GM19468 (cell line): ENCODE data around the gene ZNF280B.
A peak's percentile ranks its signal among the peaks of the same experiment; 100 is the strongest.

Experiments
- ATAC-seq: cut with Tn5 transposase; IDR thresholded peaks from one replicate; pipeline ENCODE4 v1.9.1; 2021; ENCODE audit warnings: mild to moderate bottlenecking, moderate library complexity, moderate number of reproducible peaks; ENCODE audit not compliant: unreplicated experiment; ENCODE audit errors: extremely low read depth

ZNF280B gene, protein sequence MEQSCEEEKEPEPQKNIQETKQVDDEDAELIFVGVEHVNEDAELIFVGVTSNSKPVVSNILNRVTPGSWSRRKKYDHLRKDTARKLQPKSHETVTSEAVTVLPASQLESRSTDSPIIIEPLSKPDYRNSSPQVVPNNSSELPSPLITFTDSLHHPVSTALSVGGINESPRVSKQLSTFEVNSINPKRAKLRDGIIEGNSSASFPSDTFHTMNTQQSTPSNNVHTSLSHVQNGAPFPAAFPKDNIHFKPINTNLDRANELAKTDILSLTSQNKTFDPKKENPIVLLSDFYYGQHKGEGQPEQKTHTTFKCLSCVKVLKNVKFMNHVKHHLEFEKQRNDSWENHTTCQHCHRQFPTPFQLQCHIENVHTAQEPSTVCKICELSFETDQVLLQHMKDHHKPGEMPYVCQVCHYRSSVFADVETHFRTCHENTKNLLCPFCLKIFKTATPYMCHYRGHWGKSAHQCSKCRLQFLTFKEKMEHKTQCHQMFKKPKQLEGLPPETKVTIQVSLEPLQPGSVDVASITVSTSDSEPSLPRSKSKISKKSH

DNA sequence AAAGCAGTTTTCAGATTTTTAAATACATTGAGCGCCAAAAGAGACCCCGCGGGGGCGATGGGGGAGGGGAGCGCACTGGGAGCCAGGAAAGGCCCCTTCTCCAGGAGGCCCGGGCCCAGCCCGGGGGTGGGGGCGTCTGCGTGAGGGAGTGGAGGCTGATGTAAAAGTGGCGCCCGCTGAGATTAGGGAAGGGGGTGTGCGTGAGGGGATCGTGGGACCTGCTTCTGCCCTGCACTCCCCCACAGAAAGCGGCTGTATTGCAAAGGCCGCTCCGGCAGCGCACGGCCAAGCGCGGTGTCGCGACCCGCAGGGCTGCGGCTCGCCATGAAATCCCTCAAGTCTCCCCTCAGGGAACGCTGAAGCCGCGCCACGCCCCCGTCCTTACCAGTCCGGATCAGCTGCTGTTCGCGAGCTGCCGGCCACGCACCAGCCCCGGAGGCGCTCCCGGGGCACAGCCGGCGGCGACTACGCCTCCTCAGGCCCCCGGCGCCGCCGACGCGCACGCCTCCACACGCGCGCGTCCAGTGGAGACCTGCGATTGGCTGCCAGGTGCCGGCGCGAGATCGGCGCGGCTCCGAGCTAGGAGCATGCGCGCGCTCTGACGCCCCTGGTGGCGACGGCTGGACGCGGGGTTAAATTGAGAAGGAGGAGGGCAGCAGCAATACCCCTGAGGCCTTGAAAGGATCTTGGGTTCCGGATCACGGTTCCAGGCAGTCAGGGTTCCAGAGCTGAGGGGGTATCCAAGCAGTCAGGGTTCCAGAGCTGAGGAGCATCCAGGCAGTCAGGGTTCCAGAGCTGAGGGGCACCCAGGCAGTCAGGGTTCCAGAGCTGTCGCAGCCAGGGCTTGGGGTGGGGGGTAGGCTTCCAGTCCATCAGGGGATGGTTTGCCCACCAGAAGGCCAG, at the start of gene ZNF280B:
Gene ZNF280B (minus strand): TSS at position 469 of the 903 bp plus-strand sequence. CDS start 19,344 bp downstream, outside the sequence.
- ATAC-seq, result peak; percentile 48

DNA sequence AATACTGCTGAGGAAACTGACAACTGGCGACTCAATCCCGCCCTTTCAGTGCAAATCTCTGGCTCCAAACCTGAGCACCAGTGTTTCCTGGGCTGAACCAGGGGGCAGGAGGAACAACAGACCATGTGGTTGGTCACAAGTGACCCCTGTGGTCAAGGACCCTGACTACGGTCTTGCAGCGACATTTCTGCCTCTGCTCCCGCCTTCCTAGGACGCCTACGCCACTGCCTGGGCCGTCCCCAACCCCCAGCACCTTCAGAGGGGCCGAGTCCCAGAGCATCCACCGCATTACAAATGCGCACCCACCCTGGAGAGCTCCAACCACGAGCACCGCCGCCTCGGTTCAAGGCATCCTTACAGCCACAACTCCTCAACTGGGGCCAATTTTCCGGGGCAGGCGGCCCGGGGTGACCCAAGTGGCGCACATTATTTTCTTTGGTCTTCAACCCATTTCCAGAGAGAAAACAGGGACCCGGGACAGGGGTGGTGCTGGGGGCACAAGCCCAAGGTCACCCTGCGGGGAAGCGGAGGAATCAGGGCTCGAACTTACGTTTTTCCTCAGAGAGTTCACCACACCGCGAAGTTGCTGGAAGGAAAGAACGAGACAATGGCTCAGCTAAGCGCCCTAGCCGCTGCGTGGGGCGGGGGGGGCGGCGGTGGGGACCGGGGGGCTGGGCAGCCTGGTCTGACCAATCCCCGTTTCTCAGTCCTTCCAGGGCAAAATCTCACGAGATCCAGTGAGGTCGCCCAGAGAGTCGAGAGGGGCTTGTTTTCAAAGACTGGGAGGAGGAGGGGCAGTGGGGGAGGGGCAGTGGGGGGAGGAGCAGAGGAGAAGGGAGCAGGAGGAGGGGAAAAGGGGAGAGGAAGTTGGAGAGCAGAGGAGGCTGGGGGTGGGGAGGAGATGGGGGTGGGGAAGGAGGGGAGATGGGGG, 48.7 kb upstream of the ZNF280B start:
- no peak for ATAC-seq

DNA sequence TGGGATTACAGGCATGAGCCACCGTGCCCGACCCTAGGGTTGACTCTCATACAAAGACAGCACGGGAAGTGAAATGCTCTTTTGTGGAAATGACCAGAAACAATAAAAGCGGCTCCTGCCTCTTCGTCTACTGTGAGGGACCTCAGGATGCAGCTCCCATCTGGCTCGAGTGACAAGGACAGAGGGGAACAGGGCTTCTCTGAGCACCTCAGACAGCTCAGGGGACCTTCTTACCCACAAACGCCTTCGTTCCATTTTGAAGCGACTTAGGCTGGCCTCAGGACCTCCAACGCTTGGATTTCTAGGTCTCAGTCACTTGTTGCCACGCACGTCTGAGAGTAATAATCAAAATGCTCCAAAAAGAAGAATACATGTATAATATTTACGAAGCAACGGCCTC, 48.0 kb upstream of the ZNF280B start:
- ATAC-seq, result no peak

DNA sequence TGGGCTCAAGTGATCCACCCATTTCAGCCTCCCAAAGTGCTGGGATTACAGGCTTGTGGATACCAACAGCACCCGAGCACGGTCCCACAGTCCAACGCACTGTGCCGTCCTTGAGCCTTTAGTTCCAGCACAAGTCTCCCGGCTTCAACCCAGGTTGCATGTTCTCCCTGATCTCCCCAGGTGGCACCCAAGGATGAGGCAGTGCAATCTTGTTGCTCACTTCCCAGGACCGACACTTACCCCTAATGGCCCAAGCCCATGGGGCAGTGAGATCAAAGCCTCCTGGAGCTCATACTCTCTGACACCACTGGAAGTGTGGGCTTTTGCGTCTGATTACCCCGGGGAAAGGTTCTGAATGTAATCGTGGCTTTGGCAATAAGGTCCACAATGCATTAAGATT, 47.1 kb upstream of the ZNF280B start:
- no peak for ATAC-seq

DNA sequence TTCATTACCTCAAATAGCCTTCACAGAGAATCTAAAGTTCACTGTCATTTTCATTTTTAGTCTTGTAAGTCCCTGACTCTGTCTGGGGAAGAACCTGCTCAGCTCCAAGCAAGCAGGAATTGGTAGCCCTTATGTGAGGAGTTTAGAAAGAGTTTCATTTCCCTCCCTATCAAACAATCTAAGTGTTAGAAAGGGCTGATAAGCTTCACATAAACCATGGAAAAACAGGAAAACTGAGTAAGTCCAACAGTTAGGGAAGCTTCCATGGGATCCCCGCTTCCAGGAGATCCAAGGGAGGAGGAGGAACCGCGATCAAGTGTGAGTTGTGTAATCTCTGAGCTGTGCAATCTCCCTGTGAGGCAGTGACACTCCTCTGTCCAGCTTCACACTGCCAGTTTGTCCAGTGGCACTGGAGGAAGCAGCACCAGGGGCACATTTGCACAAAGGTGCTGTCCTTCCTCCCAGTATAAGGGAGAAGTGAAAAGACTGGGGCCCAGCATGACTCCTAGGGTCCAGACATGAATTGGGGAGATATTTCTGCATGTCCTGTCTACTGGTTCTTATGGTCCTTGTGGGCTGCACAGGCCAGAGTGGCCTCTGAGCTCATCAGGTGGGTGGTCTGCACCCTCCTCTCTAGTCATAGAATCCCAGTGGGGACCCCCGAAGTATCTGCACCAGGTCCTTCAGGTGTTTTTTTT, 46.2 kb upstream of the ZNF280B start:
- no peak for ATAC-seq

DNA sequence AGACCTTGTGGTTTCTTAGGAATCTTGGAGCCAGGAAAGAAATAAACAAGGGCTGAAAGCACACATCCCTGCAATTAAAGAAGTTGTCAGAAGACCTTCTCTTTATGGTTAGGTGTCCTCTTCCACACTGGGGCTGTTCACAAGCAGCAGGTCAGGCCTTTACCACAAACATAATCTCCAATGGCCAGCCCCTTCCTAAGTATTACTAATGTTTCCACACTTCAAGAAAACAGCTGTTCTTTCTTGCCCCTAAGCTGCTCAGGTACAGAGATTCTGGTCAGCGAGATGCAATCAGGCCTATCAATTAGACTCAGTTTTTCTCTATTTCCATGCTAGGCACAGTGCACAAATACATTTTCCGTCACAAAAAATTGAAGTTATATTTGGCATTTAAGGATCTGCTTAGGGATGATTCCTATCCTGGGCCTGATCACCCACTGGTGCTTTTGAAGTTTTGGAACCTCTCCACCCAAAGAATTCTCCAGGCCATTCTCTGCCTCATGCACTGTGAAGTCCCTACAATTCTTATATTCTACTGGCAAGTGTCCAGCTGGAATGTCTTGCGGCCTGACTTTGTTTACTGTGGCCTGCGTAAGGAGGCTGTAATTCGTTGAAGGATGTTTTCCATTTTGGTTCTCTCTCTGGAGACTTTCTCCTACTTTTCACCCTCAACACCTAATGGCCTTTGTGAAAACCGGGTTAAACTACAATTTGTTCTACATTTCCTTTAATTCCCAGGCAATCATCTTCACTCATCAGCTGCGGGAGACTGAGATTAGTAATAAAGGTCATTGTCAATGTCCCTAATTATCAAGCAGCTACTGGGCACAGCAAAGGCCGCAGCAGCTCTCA, 45.4 kb upstream of the ZNF280B start:
- no peak for ATAC-seq

DNA sequence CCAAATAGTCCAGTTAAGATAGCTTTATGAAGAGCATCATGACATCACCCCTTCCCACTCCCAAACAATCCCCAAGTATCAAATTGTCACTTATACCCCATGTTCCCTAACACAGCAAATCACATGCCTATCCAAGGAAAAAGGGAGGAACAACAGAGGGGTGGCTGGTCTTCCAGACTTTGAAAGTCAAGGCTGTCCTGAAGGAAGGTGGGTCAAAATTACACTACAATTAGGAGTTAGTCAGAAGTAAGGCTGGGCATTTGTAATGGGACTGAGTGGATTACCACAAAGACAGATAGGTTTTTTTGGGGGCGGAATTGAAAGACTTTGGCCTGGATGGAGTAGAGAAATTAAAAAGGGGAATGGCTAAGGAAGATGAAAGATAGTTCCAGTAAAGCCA, 44.6 kb upstream of the ZNF280B start:
- ATAC-seq, result no peak

DNA sequence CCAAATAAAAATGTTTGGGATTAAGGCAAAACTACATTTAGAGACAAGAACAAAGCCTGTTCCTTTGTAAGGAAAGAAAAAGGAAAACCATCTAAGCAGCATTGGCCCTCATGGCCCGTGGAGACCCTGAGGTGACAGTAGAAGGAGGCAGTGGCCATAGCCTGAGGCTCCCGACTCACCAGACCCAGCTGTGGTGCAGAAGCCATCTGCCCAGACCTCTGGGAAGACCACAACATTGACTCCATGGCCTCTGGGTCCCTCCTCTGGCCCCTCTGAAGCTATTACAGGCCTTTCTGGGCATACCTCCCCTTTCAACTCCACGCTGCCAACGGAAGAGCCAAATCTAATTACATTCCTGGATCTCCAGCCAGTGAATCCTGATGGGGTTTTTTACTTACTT, 44.1 kb upstream of the ZNF280B start:
- ATAC-seq, result no peak

DNA sequence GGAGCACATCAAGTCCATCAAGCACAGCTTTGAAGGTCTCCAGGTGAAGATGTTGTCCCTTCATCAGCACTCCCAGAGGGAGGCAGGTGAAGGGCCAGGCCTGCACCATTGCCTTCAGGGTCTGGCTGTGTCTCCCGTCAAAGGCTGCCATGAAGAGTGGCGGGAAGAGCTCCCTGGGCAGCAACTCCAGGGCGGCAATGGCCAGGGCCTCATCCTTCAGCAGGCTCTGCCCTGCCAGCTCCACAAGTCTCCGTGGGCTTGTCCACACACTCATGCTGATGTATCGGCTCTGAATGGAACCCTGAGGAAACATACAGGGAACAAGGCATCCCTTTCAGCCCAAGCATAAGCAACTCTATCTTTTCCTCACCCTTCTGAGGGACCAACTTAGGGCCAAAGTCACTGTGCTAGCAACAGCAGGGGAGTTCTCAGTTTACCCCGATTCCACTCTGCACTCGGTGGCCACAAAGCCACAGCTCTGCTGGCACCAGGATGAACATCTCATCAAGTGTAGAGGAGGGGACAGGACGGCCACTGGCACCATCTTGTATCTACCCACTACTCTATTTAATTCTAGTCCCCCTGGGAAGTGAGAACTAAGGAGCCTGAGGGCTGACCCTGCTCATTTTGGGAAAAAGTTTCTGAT, 42.4 kb upstream of the ZNF280B start:
- no peak for ATAC-seq

DNA sequence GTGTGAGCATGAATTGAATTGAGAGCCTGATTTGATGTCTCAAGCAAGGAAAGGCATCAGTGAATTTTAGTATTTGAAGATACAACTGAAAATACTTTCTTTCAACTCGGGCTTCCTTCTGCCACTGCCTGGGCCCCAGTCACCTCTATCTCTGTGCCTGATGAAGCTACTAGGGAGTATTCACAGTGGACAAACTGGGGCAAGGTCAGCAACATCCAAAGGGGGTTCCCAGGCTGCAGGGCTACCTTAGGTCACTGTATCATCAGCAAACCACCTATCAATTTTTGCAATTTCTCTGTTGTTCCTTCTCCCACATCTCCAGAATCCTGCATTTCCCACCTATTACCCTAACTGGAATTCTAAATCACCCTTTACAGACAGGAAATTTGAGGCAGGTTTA, 40.4 kb upstream of the ZNF280B start:
- no peak for ATAC-seq

DNA sequence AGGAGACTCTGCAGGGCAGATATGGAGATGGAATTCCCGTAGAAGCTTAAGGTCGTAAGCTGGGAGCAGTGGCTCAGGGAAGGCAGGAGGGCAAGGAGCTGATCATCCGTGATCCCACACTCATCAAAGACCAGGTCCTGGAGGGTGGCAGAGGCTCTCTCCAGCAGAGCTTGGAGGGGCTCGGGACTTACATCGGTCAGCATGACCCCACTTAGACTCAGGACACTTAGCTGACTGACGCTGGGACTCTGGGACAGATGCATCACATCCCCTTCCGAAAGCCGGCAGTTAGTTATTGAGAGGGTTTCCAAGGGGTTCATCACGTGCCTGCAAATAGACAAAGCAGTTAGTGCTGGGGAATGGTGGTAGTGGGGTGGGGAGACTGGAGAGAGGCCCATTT, 39.8 kb upstream of the ZNF280B start:
- no peak for ATAC-seq

DNA sequence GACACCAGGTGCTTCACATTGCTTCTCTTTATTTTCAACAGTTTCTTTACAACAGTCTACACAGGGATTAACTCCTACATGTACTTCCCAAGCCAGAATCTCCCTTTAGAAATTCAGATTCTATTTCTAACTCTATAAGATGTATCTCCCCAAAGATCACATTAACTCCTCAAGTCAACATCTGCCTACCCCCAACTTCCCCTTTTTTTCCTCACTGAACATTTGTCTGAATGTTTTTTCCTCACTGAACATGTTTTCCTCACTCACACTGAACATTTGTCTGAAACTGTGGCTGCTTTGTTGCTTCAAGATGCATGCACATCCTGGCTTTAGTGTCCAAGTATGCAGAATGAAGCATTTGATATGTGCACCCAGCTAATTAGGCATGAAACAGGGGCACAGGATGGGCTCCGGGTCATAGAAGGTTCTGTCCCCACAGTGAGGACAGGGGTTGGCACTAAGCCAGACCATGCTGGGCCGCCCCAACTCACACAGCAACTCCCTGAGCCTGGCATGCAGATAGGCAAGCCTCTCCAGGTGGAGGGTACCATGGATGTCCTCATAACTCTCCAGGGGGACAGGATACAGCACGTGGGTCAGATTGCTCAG, 39.3 kb upstream of the ZNF280B start:
- ATAC-seq, result no peak

DNA sequence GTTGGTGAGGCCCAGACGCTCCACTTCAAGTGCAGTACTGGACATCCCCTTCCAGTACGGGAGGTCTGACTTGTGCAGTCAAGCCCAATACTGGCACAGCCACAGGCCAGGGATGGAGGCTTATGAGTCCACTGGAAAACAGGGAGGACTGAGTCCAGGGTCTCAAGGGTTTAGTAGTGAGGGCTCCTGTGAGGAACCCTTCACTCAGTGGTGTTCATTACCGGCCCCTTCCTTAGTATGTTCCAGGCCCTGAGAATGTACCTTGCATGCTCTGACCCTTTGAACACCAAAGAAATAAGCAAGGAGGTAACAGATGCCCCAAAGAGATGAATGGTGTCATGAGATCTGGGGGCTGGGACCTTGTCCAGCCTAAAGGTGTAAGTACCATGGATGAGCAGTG, 38.7 kb upstream of the ZNF280B start:
- no peak for ATAC-seq

DNA sequence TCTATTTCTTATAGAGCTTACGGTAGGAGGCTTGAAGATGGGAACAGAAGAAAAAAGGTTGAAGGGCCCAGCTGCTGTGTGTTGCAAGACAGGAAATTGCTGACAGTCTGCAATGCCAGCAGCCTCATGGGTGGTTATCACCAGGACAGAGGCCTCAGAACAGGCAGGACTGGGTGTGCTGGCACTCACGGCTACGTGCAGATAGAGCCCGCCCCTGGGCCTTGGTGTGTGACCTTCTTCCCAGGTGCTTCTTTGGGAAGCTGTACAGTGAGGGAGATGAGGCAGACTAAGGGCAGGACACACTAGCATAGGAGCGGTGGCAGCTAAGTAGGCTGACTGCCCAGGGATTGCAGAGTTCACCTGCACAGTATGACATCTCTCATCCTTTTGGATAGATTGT, 37.9 kb upstream of the ZNF280B start:
- no peak for ATAC-seq

DNA sequence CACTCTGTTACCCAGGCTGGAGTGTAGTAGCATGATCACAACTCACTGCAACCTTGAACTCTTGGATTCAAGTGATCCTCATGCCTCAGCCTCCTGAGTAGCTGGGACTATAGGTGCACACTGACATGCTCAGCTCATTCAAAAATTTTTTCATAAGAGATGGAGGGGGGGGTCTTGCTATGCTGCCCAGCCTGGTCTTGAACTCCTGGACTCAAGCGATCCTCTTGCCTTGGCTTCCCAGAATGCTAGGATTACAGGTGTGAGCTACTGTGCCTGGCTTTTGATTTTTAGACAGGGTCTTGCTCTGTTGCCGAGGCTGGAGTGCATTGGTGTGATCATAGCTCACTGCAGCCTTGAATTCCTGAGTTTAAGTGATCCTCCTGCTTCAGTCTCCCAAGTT, 36.5 kb upstream of the ZNF280B start:
- ATAC-seq, result no peak

DNA sequence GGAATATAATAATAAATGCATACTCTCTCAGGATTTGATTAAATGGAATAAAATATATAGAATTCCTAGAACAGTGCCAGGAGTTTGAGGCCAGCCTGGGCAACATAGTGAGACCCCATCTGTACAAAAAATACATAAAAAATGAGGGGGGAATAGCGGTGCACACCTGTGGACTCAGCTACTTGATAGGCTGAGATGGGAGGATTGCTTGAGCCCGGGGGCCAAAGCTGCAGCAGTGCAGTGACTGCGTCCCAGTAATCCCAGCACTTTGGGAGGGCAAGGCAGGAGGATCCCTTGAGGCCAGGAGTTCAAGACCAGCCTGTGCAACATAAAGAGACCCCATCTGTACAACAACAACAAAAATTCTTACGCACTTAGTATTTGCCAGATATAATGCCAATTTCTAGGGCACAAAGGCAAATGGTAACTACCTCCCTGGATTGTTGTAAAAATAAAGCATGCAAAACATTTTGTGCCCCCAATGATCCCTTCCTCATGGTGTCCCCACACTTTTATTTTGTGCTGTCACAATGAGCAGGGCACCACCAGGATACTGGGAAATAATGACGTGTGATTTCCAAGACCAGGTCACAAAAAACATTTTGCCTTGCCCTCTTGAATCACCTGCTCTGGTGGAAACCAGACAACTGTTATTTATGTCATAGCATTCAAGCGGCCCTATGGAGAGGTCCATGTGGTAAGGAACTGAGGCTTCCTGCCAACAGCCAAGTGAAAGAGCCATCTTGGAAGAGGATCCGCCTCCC, 29.9 kb upstream of the ZNF280B start:
- no peak for ATAC-seq

DNA sequence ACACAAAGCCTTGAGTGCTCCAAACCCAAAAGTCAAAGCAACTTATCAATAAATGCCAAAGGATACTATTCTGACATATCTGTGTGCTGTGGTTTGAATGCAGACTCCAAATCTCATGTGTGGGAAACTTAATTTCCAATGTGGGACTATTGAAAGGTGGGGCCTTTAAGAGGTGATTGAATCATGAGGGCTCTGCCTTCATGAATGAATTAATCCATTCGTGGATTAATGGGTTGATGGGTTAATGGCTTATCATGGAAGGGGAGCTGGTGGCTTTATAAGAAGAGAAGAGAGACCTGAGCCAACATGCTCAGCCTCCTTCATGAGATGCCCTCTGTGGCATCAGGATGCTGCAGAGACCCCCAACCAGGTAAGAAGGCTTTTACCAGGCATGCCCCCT, 28.4 kb upstream of the ZNF280B start:
- ATAC-seq, result no peak
